ENCODE results near the gene SEC14L2. TPM values are rescaled to one million over a fixed set of nuclear protein-coding genes. Genes with fewer than 3 reads are reported as not detected.

The SEC14L2 gene
- total and polyA plus RNA-seq, 10 of the 15 experiments (the other 5 are each of a cell fraction or from before 2014, with no cell fraction given): 0.08 to 4.0 (median 0.48) TPM

DNA sequence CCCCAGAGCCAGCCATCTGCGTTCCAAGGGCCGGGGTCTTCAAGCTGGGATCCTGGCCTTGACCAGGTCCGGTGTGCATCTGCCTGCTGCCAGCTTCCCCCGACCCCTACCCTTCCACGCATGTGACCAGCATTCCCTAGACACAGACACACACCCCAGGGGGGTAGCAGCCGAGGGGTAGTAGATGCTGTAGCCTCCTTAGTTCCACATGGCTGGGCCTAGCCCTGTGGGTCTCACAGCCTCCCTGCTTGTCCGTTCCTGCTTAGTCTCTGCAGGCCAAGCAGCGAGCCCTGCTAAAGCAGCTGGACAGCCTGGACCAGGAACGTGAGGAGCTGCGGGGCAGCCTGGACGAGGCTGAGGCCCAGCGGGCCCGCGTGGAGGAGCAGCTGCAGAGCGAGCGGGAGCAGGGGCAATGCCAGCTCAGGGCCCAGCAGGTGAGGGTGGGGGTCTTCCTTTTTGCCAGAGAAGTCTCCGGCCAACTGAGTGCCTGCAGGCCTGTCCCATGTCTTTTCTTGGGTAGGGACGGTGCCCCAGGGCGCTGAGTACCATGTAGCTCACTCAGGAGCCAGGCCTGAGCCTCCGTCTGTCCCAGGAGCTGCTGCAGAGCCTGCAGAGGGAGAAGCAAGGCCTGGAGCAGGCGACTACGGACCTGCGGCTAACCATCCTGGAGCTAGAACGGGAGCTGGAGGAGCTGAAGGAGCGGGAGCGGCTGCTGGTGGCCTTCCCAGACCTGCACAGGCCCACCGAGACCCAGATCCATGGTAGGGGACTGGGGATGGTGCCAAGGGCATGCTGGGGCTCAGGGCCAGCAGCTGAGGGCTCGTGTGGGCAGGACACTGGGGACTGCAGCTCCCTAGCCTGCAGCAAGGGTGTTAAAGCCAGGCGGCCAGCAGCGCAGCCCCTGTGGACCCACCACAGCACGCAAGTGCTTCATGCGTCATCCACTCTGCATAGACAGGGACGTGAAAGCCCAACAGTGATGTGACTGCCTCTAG lies 23.2 kb upstream of the SEC14L2 start:
- ChIA-PET CTCF (interaction anchor here (1.2 to 2.3 kb wide), 3 partner anchors 14 to 111 kb away, joined by 3 to 11 read pairs (median 4); partner anchors contain the start of genes CASTOR1 and RNF215), SMC1A (ENCODE audit: uncharacterized antibody, unreplicated experiment) (no interaction called here), RAD21 (ENCODE audit: unreplicated experiment) (interaction anchor here (0.9 to 1.5 kb wide), 3 partner anchors 13 to 85 kb away, joined by 3 to 4 read pairs (median 3); partner anchors contain the start of gene RNF215), POLR2A (no interaction called here)
- H3K79me2 ChIP-seq (ENCODE audit: control insufficient read depth, insufficient read depth, low read length): no peaks in the 10 kb centered on the region
- in situ Hi-C loops (cut with MboI) (no loop called here), intact Hi-C loops (cut with micrococcal nuclease; ENCODE audit: unreplicated experiment) (no loop called here)
- H3K27me3 ChIP-seq (replicated peaks in 1 of 2; ENCODE audit: control insufficient read depth in 2 of 2, insufficient read depth in 2 of 2, low read length in 1 of 2): no peaks in the 10 kb centered on the region
- no peaks in the 10 kb centered on the region for H3K4me1 ChIP-seq (ENCODE audit: control insufficient read depth, insufficient read depth, low read length)
- no peak; the same call in 2 of the 3 replicates for ATAC-seq
- H3K36me3 ChIP-seq (ENCODE audit: control insufficient read depth in 2 of 2, insufficient read depth in 2 of 2, low read length in 1 of 2): no peaks in the 10 kb centered on the region
- H3K4me2 ChIP-seq (ENCODE audit: control insufficient read depth, insufficient read depth): no peak overlapping the region
- BruUV-seq (replicated peaks): no TSS peak
- no peak for DNase-seq (ENCODE audit: low read depth, low spot score)
- no peak overlapping the region for H2AFZ ChIP-seq (ENCODE audit: control insufficient read depth, low read depth, low read length)
- no peaks in the 10 kb centered on the region for H4K20me1 ChIP-seq (ENCODE audit: control insufficient read depth, insufficient read depth)
- H3K9me3 ChIP-seq (replicated peaks; ENCODE audit: control insufficient read depth, insufficient read depth, low read length): no peaks in the 10 kb centered on the region
- no peak for FAIRE-seq
- WGBS (ENCODE audit: insufficient coverage, insufficient replicate concordance, low lambda C conversion rate, missing lambda C conversion rate): 78% methylated on average over 33 of the region's 33 CpGs
- no peak overlapping the region for H3K27ac ChIP-seq (ENCODE audit: control insufficient read depth, insufficient read depth)
- no peak overlapping the region for H3K9ac ChIP-seq (ENCODE audit: control insufficient read depth, insufficient read depth, low read length)
- H3K4me3 ChIP-seq: no peak overlapping the region
- TF ChIP-seq, protein P1, sequence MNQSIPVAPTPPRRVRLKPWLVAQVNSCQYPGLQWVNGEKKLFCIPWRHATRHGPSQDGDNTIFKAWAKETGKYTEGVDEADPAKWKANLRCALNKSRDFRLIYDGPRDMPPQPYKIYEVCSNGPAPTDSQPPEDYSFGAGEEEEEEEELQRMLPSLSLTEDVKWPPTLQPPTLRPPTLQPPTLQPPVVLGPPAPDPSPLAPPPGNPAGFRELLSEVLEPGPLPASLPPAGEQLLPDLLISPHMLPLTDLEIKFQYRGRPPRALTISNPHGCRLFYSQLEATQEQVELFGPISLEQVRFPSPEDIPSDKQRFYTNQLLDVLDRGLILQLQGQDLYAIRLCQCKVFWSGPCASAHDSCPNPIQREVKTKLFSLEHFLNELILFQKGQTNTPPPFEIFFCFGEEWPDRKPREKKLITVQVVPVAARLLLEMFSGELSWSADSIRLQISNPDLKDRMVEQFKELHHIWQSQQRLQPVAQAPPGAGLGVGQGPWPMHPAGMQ (IDR thresholded peaks at IDR 0.05; ENCODE audit: borderline replicate concordance): no peak
- no peak for TF ChIP-seq NR2C1 (IDR thresholded peaks at IDR 0.05)
- no peak for TF ChIP-seq RBBP5 (conservative IDR thresholded peaks at IDR 0.05)
- TF ChIP-seq, protein P2, sequence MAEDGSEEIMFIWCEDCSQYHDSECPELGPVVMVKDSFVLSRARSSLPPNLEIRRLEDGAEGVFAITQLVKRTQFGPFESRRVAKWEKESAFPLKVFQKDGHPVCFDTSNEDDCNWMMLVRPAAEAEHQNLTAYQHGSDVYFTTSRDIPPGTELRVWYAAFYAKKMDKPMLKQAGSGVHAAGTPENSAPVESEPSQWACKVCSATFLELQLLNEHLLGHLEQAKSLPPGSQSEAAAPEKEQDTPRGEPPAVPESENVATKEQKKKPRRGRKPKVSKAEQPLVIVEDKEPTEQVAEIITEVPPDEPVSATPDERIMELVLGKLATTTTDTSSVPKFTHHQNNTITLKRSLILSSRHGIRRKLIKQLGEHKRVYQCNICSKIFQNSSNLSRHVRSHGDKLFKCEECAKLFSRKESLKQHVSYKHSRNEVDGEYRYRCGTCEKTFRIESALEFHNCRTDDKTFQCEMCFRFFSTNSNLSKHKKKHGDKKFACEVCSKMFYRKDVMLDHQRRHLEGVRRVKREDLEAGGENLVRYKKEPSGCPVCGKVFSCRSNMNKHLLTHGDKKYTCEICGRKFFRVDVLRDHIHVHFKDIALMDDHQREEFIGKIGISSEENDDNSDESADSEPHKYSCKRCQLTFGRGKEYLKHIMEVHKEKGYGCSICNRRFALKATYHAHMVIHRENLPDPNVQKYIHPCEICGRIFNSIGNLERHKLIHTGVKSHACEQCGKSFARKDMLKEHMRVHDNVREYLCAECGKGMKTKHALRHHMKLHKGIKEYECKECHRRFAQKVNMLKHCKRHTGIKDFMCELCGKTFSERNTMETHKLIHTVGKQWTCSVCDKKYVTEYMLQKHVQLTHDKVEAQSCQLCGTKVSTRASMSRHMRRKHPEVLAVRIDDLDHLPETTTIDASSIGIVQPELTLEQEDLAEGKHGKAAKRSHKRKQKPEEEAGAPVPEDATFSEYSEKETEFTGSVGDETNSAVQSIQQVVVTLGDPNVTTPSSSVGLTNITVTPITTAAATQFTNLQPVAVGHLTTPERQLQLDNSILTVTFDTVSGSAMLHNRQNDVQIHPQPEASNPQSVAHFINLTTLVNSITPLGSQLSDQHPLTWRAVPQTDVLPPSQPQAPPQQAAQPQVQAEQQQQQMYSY (CRISPR knock-in tag; IDR thresholded peaks at IDR 0.05): no peak
- TF ChIP-seq SP1 (IDR thresholded peaks at IDR 0.05; ENCODE audit: low read depth, low read length): no peak
- no peak for TF ChIP-seq RUNX3 (IDR thresholded peaks at IDR 0.05; ENCODE audit: low read length)
- TF ChIP-seq MEF2A (IDR thresholded peaks at IDR 0.05; ENCODE audit: insufficient read depth, low read depth, low read length): no peak
- no peak for TF ChIP-seq ZNF24 (IDR thresholded peaks at IDR 0.05)
- no peak for TF ChIP-seq MTA2 (IDR thresholded peaks at IDR 0.05; ENCODE audit: low read depth)
- no peak for TF ChIP-seq BACH1 (IDR thresholded peaks at IDR 0.05; ENCODE audit: borderline replicate concordance)
- no peak for TF ChIP-seq SREBF2 (IDR thresholded peaks at IDR 0.05; ENCODE audit: low read length)
- no peak for TF ChIP-seq CHD2 (IDR thresholded peaks at IDR 0.05; ENCODE audit: borderline replicate concordance, low read depth, low read length)
- no peak for TF ChIP-seq WRNIP1 (IDR thresholded peaks at IDR 0.05; ENCODE audit: borderline replicate concordance, low read depth, low read length)
- TF ChIP-seq, protein P3, sequence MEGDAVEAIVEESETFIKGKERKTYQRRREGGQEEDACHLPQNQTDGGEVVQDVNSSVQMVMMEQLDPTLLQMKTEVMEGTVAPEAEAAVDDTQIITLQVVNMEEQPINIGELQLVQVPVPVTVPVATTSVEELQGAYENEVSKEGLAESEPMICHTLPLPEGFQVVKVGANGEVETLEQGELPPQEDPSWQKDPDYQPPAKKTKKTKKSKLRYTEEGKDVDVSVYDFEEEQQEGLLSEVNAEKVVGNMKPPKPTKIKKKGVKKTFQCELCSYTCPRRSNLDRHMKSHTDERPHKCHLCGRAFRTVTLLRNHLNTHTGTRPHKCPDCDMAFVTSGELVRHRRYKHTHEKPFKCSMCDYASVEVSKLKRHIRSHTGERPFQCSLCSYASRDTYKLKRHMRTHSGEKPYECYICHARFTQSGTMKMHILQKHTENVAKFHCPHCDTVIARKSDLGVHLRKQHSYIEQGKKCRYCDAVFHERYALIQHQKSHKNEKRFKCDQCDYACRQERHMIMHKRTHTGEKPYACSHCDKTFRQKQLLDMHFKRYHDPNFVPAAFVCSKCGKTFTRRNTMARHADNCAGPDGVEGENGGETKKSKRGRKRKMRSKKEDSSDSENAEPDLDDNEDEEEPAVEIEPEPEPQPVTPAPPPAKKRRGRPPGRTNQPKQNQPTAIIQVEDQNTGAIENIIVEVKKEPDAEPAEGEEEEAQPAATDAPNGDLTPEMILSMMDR (IDR thresholded peaks at IDR 0.05 in 2 of 3, conservative IDR thresholded peaks at IDR 0.05 in 1 of 3; ENCODE audit: control insufficient read depth in 2 of 3, extremely low read depth in 1 of 3, insufficient read depth in 1 of 3, low read depth in 3 of 3, low read length in 3 of 3): no peak
- TF ChIP-seq HCFC1 (IDR thresholded peaks at IDR 0.05; ENCODE audit: low read length): no peak
- TF ChIP-seq SIN3A (IDR thresholded peaks at IDR 0.05; ENCODE audit: low read depth, low read length): no peak

All from GM12878 (cell line).